ENCODE results near the gene ARHGAP6. TPM values are rescaled to one million over a fixed set of nuclear protein-coding genes. Genes with fewer than 3 reads are reported as not detected.

The ARHGAP6 gene
- total and polyA plus RNA-seq, 9 of the 15 experiments (the other 6 are each of a cell fraction or from before 2014, with no cell fraction given), result 12.5 to 63.6 (median 41.8) TPM

GRCh38 chrX:11504234-11504633 lies 161.5 kb downstream of the ARHGAP6 start:
- Histone ChIP-seq H3K36me3 (ENCODE audit: control insufficient read depth, insufficient read depth, low read length) (no peaks in the 10 kb centered on the region), H3K9me3 (replicated peaks; ENCODE audit: control insufficient read depth, insufficient read depth, low read depth, low read length) (no peaks in the 10 kb centered on the region), H3K79me2 (ENCODE audit: control insufficient read depth, insufficient read depth, low read length) (no peaks in the 10 kb centered on the region), H3K9me1 (ENCODE audit: control insufficient read depth, insufficient read depth, low read length) (no peaks in the 10 kb centered on the region), H2AFZ (ENCODE audit: low read depth, low read length) (peak overlapping the region; percentile 77), H3K4me1 (replicated peaks in 1 of 2; ENCODE audit: control insufficient read depth in 2 of 2, insufficient read depth in 2 of 2, low read length in 2 of 2) (peaks cover 0 to 3% of the 10 kb centered on the region in 2 experiments; a peak in 3 of 5 replicates), H3K4me2 (ENCODE audit: insufficient read depth, low read length) (no peak overlapping the region), H3K9ac (ENCODE audit: insufficient read depth in 1 of 2, low read depth in 2 of 2, low read length in 2 of 2) (no peak overlapping the region), H4K20me1 (replicated peaks; ENCODE audit: control insufficient read depth, insufficient read depth, low read length) (no peaks in the 10 kb centered on the region), H3K27ac (ENCODE audit: extremely low read depth, low read depth, low read length) (no peak overlapping the region), H3K27me3 (ENCODE audit: control insufficient read depth in 2 of 2, insufficient read depth in 2 of 2, low read length in 2 of 2) (no peaks in the 10 kb centered on the region), H3K4me3 (no peak overlapping the region)
- ATAC-seq (peak; percentile 65), FAIRE-seq (no peak), DNase-seq (ENCODE audit: extremely low read depth in 1 of 4, low spot score in 3 of 4) (peak in 1 of 4 experiments; percentile 23)
- in situ Hi-C loops (cut with MboI), result no loop called here
- no peak for TF ChIP-seq DNMT1 (IDR thresholded peaks at IDR 0.05)
- TF ChIP-seq ZBTB9 (CRISPR knock-in tag; IDR thresholded peaks at IDR 0.05), result no peak
- no peak for TF ChIP-seq TRIM25 (IDR thresholded peaks at IDR 0.05; ENCODE audit: borderline replicate concordance)
- no peak for TF ChIP-seq ZNF449 (CRISPR knock-in tag; IDR thresholded peaks at IDR 0.05)
- no peak for TF ChIP-seq PKNOX1 (IDR thresholded peaks at IDR 0.05)
- TF ChIP-seq ZNF239 (CRISPR knock-in tag; IDR thresholded peaks at IDR 0.05), result no peak
- no peak for TF ChIP-seq BDP1 (IDR thresholded peaks at IDR 0.05; ENCODE audit: insufficient read depth, insufficient read length)
- TF ChIP-seq FOXP1 (CRISPR knock-in tag; IDR thresholded peaks at IDR 0.05), result no peak
- peak in 1 of 3 experiments; percentile 36; a peak in 1 of 6 replicates for TF ChIP-seq CTCF (IDR thresholded peaks at IDR 0.05 in 2 of 3, conservative IDR thresholded peaks at IDR 0.05 in 1 of 3; ENCODE audit: insufficient read depth in 2 of 3, low read depth in 1 of 3, low read length in 3 of 3)
- peak in 1 of 2 experiments; percentile 27; a peak in 1 of 4 replicates for TF ChIP-seq RAD21 (CRISPR knock-in tag; conservative IDR thresholded peaks at IDR 0.05 in 1 of 2, IDR thresholded peaks at IDR 0.05 in 1 of 2)
- intact Hi-C loops (cut with micrococcal nuclease), result loop anchor here (5.0 kb wide), 1 partner anchor 42 kb away; no protein-coding TSS in a partner anchor
- ChIA-PET CTCF (ENCODE audit: low intra/inter-chr PET ratio) (no interaction called here), POLR2A (interaction anchor here (0.6 to 0.8 kb wide), 2 partner anchors 178 to 212 kb away, joined by 3 to 4 read pairs; no protein-coding TSS in a partner anchor)
- no TSS peak for BruUV-seq (replicated peaks)
- WGBS (ENCODE audit: insufficient coverage, low coverage, missing lambda C conversion rate), result 17% methylated on average over 2 of the region's 2 CpGs
